ENCODE data around the gene PRKCA.

PRKCA gene

GRCh38 chr17:66302761-66303626 is 581 bp downstream of the PRKCA start:
- peaks cover 62% of the 10 kb centered on the region for H3K4me1 Mint-ChIP-seq (ENCODE audit: low read depth)
- peak overlapping the region; percentile 99 for H3K4me3 Mint-ChIP-seq
- H3K27me3 Mint-ChIP-seq, result no peaks in the 10 kb centered on the region
- DNase-seq, result peak; percentile 74
- peak overlapping the region; percentile 96 for H3K27ac Mint-ChIP-seq
- H3K36me3 Mint-ChIP-seq (ENCODE audit: low read depth), result peaks cover 50% of the 10 kb centered on the region
- no peaks in the 10 kb centered on the region for H3K9me3 Mint-ChIP-seq

- DNase-seq, result peak; percentile 44
- H3K27ac Mint-ChIP-seq, result peak overlapping the region; percentile 96
- H3K4me3 Mint-ChIP-seq, result peak overlapping the region; percentile 99
- H3K9me3 Mint-ChIP-seq, result no peaks in the 10 kb centered on the region
- H3K27me3 Mint-ChIP-seq, result no peaks in the 10 kb centered on the region
- H3K36me3 Mint-ChIP-seq (ENCODE audit: low read depth), result peaks cover 66% of the 10 kb centered on the region
- peaks cover 71% of the 10 kb centered on the region for H3K4me1 Mint-ChIP-seq (ENCODE audit: low read depth)
Measured at GRCh38 chr17:66304304-66305174, 2.1 kb downstream of the PRKCA start.

GRCh38 chr17:66306446-66306845 is 4.0 kb downstream of the PRKCA start:
- Mint-ChIP-seq H3K27me3 (no peaks in the 10 kb centered on the region), H3K4me1 (ENCODE audit: low read depth) (peaks cover 74% of the 10 kb centered on the region), H3K36me3 (ENCODE audit: low read depth) (peaks cover 85% of the 10 kb centered on the region), H3K4me3 (peak overlapping the region; percentile 99), H3K27ac (peak overlapping the region; percentile 96), H3K9me3 (no peaks in the 10 kb centered on the region)
- no peak for DNase-seq

DNA sequence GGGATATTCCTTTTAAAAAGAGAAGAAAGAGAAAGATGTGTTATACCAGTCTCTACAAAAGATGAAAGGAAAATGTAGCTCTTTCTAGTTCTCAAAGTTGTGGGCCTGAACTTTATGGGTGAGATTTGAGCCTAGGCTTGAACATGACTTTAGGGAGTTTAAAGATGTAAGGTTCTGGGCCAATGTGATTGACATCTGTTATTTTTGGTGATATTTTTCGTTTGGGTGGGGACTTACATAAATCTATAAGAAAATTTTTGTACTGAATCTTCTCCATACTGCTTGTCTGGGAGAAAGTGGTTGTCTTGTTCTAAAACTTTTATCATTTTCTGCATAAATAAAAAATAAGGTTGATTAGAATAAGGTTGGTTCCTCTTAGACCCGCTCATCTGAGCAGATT is 4.8 kb downstream of the PRKCA start:
- Mint-ChIP-seq H3K36me3 (ENCODE audit: low read depth) (peaks cover 88% of the 10 kb centered on the region), H3K4me3 (peak overlapping the region; percentile 99), H3K4me1 (ENCODE audit: low read depth) (peaks cover 78% of the 10 kb centered on the region), H3K9me3 (no peaks in the 10 kb centered on the region), H3K27me3 (no peaks in the 10 kb centered on the region), H3K27ac (peak overlapping the region; percentile 96)
- no peak for DNase-seq

DNA sequence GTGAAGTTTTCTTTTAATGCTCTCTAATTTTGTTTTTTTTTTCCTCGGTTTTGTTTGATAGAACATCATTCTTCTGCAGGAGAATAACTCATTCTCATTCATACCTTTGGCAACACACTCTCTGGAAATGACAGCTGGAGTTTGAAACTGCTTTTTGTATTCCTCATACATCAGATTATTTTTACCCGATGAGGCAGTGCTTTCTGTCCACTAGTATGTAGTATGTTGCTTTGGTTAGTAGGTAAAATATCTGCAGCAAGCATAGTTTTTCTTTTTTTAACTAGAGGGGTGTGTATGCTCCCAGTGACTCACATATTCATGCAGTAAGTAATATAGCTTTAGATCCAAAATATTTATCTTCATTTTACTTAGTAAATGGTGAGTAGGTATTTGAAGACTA is 6.4 kb downstream of the PRKCA start:
- Mint-ChIP-seq H3K36me3 (ENCODE audit: low read depth) (peaks cover 91% of the 10 kb centered on the region), H3K4me1 (ENCODE audit: low read depth) (peaks cover 92% of the 10 kb centered on the region), H3K4me3 (peak overlapping the region; percentile 57), H3K27me3 (no peaks in the 10 kb centered on the region), H3K9me3 (no peaks in the 10 kb centered on the region), H3K27ac (peak overlapping the region; percentile 96)
- DNase-seq, result no peak

DNA sequence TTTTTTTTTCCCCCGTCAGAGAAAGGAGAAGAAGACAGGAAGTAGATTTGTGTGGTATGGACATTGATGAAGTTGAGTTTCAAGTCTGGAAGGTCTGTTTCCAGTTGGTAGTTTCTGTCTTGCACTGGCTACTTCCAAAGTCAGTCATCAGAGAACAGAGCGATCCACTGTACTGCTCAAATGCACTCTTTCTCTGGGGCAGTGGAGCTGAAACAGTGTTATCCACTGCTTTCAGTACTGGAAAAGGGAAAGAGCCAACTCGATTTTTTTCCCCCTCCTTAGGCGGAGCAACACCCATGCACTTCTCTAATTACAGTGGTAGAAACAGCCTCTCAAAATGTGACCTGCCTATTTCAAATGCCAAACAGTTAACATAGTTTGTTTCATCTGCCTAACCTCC is 7.4 kb downstream of the PRKCA start:
- peaks cover 97% of the 10 kb centered on the region for H3K4me1 Mint-ChIP-seq (ENCODE audit: low read depth)
- peak overlapping the region; percentile 96 for H3K27ac Mint-ChIP-seq

GRCh38 chr17:66310528-66311148 is 8.2 kb downstream of the PRKCA start:
- H3K27ac Mint-ChIP-seq, result peak overlapping the region; percentile 96
- H3K4me3 Mint-ChIP-seq, result peak overlapping the region; percentile 57
- H3K4me1 Mint-ChIP-seq (ENCODE audit: low read depth), result peaks cover 97% of the 10 kb centered on the region
- DNase-seq, result no peak
- no peaks in the 10 kb centered on the region for H3K9me3 Mint-ChIP-seq
- H3K36me3 Mint-ChIP-seq (ENCODE audit: low read depth), result peaks cover 87% of the 10 kb centered on the region
- H3K27me3 Mint-ChIP-seq, result no peaks in the 10 kb centered on the region

More for the DNA sequence above, 7.4 kb downstream of the PRKCA start:
- H3K36me3 Mint-ChIP-seq (ENCODE audit: low read depth), result peaks cover 87% of the 10 kb centered on the region
- no peaks in the 10 kb centered on the region for H3K9me3 Mint-ChIP-seq
- no peaks in the 10 kb centered on the region for H3K27me3 Mint-ChIP-seq
- no peak for DNase-seq
- H3K4me3 Mint-ChIP-seq, result peak overlapping the region; percentile 57

DNA sequence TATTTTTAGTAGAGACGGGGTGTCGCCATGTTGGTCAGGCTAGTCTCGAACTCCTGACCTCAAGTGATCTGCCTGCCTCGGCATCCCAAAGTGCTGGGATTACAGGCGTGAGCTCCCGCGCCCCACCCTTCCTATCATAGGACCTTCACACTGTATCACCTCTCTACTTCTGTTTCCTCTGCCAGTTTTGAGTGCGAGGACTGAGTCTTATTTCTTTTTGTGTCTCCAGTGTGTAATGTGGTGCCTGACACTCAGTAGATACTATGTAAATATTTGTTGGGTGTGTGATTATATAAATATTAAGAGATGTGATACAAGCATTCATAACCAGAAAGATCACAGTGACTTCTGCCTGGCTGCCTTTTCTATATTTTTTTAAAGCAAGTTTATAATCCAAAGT is 10.5 kb downstream of the PRKCA start:
- Mint-ChIP-seq H3K27me3 (no peaks in the 10 kb centered on the region), H3K4me3 (peak overlapping the region; percentile 49), H3K9me3 (no peaks in the 10 kb centered on the region), H3K36me3 (ENCODE audit: low read depth) (peaks cover 84% of the 10 kb centered on the region), H3K27ac (peak overlapping the region; percentile 93), H3K4me1 (ENCODE audit: low read depth) (peaks cover 96% of the 10 kb centered on the region)
- DNase-seq, result no peak

- Mint-ChIP-seq H3K27ac (peak overlapping the region; percentile 93), H3K9me3 (no peaks in the 10 kb centered on the region), H3K36me3 (ENCODE audit: low read depth) (peaks cover 84% of the 10 kb centered on the region), H3K27me3 (no peaks in the 10 kb centered on the region), H3K4me3 (peak overlapping the region; percentile 49), H3K4me1 (ENCODE audit: low read depth) (peaks cover 96% of the 10 kb centered on the region)
- no peak for DNase-seq
Measured at GRCh38 chr17:66313325-66313724, 10.9 kb downstream of the PRKCA start.

GRCh38 chr17:66313995-66314659 is 11.7 kb downstream of the PRKCA start:
- Mint-ChIP-seq H3K9me3 (no peaks in the 10 kb centered on the region), H3K36me3 (ENCODE audit: low read depth) (peaks cover 80% of the 10 kb centered on the region), H3K4me3 (peak overlapping the region; percentile 49), H3K27me3 (no peaks in the 10 kb centered on the region), H3K27ac (peak overlapping the region; percentile 93), H3K4me1 (ENCODE audit: low read depth) (peaks cover 92% of the 10 kb centered on the region)
- DNase-seq, result no peak

- Mint-ChIP-seq H3K27ac (peak overlapping the region; percentile 94), H3K36me3 (ENCODE audit: low read depth) (peaks cover 76% of the 10 kb centered on the region), H3K4me3 (peak overlapping the region; percentile 2), H3K27me3 (no peaks in the 10 kb centered on the region), H3K9me3 (peaks cover 7% of the 10 kb centered on the region), H3K4me1 (ENCODE audit: low read depth) (peaks cover 65% of the 10 kb centered on the region)
- no peak for DNase-seq
Measured at GRCh38 chr17:66317629-66318028, 15.2 kb downstream of the PRKCA start.

DNA sequence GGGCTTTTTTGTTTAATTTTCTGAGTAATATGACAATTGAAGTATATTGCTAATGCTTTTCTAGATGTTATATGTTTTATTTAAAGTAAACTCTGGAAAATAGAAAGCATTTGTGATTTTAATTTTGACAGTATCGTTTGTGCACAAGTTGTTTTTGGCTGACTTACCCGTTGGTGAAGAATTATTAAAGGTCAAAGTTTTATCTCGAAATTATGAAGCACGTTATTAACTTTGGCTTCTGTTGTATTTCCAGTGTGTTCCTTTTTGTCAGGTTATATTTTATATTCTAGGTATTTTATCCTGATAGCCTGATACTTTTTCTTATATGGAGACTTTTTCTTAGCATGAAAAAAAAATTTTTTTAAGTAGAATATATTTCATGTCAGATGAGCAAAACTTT is 16.8 kb downstream of the PRKCA start:
- Mint-ChIP-seq H3K4me1 (ENCODE audit: low read depth) (peaks cover 64% of the 10 kb centered on the region), H3K36me3 (ENCODE audit: low read depth) (peaks cover 84% of the 10 kb centered on the region)
- DNase-seq, result no peak

DNA sequence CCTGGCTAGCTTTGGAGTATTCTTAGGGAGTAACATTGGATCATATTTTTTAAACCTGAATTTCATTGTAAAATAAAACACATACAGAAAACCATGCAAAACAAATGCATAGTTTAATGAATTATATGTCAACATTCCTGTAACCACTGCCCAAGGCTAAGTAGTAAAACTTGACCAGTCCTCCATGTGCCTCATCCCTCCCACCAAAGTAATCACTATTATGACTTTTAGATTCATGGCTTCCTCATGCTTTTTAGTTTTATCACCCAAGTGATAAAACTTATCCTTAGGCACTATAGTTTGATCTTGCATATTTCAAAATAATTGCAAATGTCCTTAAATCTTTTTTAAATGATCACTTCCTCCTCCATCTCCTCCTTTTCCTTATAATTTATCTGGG is 20.4 kb downstream of the PRKCA start:
- peaks cover 7% of the 10 kb centered on the region for H3K9me3 Mint-ChIP-seq
- no peak for DNase-seq
- no peak overlapping the region for H3K27ac Mint-ChIP-seq
- no peaks in the 10 kb centered on the region for H3K27me3 Mint-ChIP-seq
- peaks cover 75% of the 10 kb centered on the region for H3K36me3 Mint-ChIP-seq (ENCODE audit: low read depth)
- peaks cover 59% of the 10 kb centered on the region for H3K4me1 Mint-ChIP-seq (ENCODE audit: low read depth)
- H3K4me3 Mint-ChIP-seq, result no peak overlapping the region

More for the DNA sequence above, 16.8 kb downstream of the PRKCA start:
- Mint-ChIP-seq H3K4me3 (no peak overlapping the region), H3K27me3 (no peaks in the 10 kb centered on the region), H3K9me3 (peaks cover 7% of the 10 kb centered on the region), H3K27ac (no peak overlapping the region)

Data from activated T-cell treated with anti-CD3 and anti-CD28 coated beads, Interleukin-2, amount 50 U/mL, for 24 hours (primary cell).